ENCODE data around the gene RGS3.
"Not testable (repeated sequence)": the region's sequence is repeated elsewhere in the genome, so short reads cannot be mapped to it uniquely, and the experiment has no call there.

Gene RGS3

GRCh38 chr9:113547501-113547900, 84.0 kb downstream of the RGS3 start:
- no peak for DNase-seq (ENCODE audit: low spot score)

DNA sequence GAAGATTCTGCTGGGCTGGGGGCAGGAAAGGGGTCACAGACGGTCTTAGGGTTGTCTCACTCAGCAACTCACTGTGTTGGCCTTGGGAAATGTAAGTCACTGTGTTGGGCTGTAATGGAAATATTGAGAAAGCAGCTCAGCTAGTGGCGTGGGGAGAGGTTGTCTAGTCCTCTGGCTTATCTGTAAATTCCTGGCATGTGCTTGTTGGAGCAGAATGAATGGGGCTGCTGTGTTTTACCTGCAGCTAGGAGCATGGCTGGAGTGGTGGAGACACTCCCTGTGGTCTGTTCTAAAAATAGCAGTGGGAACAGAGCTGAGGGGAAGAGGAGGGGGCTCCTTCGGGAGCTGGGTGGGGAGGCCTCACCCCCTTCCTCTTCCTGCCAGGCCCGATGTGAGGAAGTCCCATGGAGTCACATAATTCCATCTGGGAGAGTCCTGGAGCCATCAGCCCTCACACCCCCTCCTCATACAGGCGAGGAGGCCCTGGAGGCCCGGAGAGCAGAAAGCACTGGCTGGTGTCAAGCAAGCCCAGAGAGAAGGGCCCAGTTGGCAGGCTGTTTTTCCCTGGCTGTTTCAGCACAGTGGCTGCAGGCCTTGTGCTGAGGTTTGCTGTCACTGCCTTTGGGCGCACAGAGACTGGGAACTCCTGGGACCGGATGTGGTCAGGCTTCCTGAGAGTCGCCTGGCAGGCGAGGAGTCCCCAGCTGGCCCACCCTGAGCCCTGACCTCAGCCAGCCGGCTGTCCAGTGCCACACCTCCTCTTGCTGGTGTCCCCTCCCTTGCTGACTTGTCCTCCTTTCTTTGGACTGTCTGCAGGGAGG, 84.9 kb downstream of the RGS3 start:
- peak; percentile 55 for DNase-seq (ENCODE audit: low spot score)

DNA sequence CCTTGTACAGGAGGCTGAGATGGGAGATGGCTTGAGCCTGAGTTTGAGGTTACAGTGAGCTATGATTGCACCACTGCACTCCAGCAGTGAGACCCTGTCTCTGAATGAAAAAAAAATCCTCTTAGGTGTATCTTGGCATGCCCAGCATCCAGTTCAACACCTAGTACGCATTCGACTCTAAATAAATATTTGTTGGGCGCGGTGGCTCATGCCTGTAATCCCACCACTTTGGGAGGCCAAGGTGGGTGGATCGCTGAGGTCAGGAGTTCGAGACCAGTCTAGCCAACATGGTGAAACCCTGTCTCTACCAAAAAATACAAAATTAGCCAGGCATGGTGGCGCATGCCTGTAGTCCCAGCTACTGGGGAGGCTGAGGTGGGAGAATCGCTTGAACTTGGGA, 86.4 kb downstream of the RGS3 start:
- not testable (repeated sequence) for DNase-seq (ENCODE audit: low spot score)

GRCh38 chr9:113556877-113557593, 93.5 kb downstream of the RGS3 start:
- DNase-seq (ENCODE audit: low spot score): no peak

DNA sequence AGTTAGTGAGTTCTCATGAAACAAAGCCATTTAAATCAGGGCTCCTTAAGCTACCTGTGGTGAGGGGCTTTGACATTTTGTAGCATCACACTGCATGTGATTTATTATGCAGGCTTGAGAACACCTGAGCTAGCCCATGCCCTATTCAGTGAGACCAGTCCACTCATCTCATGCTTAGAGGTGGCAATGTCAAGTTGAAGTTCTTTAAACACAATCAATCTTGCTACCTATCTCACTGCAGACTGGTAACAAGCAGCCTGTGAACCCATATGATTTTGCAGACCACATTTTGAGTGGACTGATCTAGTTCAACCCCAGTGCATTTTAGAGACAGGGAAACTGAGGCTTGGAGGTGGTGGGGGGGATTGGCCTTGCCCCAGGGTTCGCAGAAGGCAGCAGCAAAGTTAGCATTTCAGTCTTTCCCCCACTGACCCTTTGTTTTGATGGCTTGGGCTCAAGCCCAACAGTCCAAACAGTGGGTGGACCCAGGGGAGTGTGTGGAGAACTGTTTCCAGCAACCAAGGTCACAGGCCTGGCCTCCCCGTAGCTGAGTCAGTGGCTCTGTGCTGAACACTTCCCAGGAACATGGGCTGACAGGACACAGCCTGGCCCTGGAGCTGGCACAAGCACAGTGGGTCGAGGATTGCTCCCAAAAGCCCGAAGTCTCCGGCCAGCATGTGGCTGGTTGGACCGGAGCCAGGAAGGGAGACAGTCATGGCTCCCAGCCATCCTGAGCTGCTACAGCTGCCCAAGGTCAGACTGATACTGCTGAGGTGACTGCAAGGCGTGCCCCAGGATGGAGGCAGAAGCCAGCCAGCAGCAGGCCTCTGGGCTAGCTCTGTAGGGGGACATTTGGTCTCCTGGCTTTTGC, 95.3 kb downstream of the RGS3 start:
- no peak for DNase-seq (ENCODE audit: low spot score)

- no peak for DNase-seq (ENCODE audit: low spot score)
Observed at GRCh38 chr9:113559834-113560800, 96.6 kb downstream of the RGS3 start.

- no peak for DNase-seq (ENCODE audit: low spot score)
Observed at GRCh38 chr9:113562653-113563381, 99.3 kb downstream of the RGS3 start.

GRCh38 chr9:113563826-113564497, 100.4 kb downstream of the RGS3 start:
- no peak for DNase-seq (ENCODE audit: low spot score)

DNA sequence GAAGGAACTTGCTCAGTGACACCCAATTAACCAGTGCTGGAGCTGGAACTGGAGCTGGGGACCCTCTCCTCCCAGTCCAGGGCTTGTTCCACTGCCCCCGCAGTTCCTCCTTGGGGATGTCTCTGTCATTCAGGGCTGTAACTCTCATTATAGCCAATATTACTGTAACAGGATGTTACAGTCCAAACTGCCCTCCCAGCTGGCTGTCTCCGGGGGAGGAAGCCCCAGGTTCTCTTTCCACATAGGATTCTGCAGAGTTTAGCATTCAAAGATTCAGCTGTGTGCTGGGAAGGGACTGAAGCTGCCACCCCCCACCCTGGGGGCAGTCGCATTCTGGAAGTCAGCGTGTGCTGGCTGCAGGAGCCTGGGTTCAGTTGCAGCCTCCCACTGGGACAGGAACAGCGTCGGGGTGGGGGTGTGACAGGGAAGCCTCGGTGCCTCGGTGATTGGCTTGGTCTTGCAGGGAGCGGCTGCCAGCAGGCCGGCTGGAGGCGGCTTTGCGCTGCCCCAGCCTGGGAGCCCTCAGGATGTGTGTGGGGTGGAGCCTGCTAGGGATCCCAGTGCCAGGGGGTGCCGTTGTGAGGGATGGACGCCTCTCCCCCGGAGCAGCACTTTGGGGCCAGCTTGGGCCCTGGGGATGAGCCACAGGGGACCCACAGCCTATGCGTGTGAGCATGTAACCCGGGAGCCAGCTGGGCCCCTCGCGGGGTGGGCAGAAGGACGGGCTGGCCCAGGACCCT, 101.1 kb downstream of the RGS3 start:
- DNase-seq (ENCODE audit: low spot score): peak; percentile 66

- no peak for DNase-seq (ENCODE audit: low spot score)
Observed at GRCh38 chr9:113566016-113566711, 102.6 kb downstream of the RGS3 start.

GRCh38 chr9:113566712-113567071, 103.2 kb downstream of the RGS3 start:
- DNase-seq (ENCODE audit: low spot score): no peak

- no peak for DNase-seq (ENCODE audit: low spot score)
Observed at GRCh38 chr9:113567361-113568080, 104.0 kb downstream of the RGS3 start.

GRCh38 chr9:113568081-113568435, 104.5 kb downstream of the RGS3 start:
- DNase-seq (ENCODE audit: low spot score): no peak

- no peak for DNase-seq (ENCODE audit: low spot score)
Observed at GRCh38 chr9:113568571-113569321, 105.2 kb downstream of the RGS3 start.

DNA sequence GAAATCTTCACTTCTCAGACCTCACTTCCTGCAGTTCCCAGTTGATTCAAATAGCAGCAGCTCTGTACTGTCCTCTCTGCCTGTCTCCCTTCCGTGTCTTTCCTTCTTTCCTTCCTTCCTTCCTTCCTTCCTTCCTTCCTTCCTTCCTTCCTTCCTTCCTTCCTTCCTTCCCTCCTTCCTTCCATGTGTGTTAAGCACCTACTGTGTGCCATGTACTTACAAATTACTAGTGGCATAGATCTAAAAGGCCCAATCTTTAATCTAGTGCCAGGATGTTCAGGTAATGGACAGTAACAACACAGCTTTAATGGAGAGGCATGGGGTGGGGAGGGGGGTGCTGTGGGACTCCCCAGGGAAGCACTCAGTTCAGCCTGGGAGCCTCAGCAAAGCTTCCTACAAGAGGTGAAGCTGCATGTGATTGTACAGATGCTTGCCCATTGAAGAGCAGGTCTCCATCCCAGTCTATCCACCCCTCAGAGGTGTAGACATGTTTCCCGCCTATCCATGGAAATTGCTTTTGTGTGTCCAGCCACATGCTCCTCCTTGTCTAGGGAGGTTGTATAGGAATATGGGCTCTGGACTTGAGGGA, 106.0 kb downstream of the RGS3 start:
- DNase-seq (ENCODE audit: low spot score): no peak

DNA sequence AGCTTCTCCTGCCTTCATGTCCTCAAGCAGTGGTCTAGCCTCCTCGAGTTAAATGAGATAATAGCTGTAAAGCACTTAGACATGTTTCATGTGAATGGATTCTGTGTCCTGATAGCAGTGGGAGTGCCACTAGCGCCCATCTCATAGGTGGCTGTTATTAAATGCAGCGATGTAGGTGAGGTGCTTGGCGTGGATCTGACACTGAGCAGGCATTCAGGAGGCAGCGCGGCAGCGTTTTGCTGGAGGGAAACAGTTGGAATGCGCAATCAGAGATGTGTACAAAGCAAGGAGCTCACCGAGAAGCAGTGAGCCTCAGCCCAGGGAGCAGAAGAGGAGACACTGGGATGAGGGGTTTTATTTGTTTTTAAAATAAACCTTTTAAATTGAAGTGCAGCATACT, 106.6 kb downstream of the RGS3 start:
- no peak for DNase-seq (ENCODE audit: low spot score)
